Adipocyte (in vitro differentiated cells): ENCODE results near the gene TTLL7.

ENCODE experiments used
- DNase-seq: peaks from one replicate; pipeline ENCODE4 v3.0.0-alpha.2; 2015; ENCODE audit warnings: low read depth
- H3K27me3 ChIP-seq: replicated peaks from 2 replicates; pipeline ENCODE4 v1.7.0; 2013; ENCODE audit warnings: mild to moderate bottlenecking, low read length, moderate library complexity; ENCODE audit not compliant: control insufficient read depth, insufficient read depth
- H3K36me3 ChIP-seq: 2 replicates; pipeline ENCODE4 v1.7.0; 2013; ENCODE audit warnings: low read length, mild to moderate bottlenecking, moderate library complexity; ENCODE audit not compliant: control insufficient read depth, insufficient read depth, severe bottlenecking
- H3K4me1 ChIP-seq: 2 replicates; pipeline ENCODE4 v1.7.0; 2013; ENCODE audit warnings: mild to moderate bottlenecking, low read length, moderate library complexity; ENCODE audit not compliant: control insufficient read depth, insufficient read depth
- H3K4me3 ChIP-seq: 2 replicates; pipeline ENCODE4 v1.7.0; 2013; ENCODE audit warnings: mild to moderate bottlenecking, low read length, moderate library complexity
- H3K9ac ChIP-seq: 2 replicates; pipeline ENCODE4 v1.7.0; 2013; ENCODE audit warnings: mild to moderate bottlenecking, low read length, moderate library complexity
- H3K9me3 ChIP-seq: 2 replicates; pipeline ENCODE4 v1.7.0; 2013; ENCODE audit warnings: mild to moderate bottlenecking, low read length, moderate library complexity; ENCODE audit not compliant: control insufficient read depth

The TTLL7 gene

GRCh38 chr1:84010136-84010535, 11.2 kb upstream of the TTLL7 start:
- Histone ChIP-seq H3K9me3 (no peaks in the 10 kb centered on the region), H3K36me3 (no peaks in the 10 kb centered on the region), H3K9ac (no peak overlapping the region), H3K4me1 (no peaks in the 10 kb centered on the region), H3K27me3 (peaks cover 5% of the 10 kb centered on the region), H3K4me3 (no peak overlapping the region)
- DNase-seq = no peak

DNA sequence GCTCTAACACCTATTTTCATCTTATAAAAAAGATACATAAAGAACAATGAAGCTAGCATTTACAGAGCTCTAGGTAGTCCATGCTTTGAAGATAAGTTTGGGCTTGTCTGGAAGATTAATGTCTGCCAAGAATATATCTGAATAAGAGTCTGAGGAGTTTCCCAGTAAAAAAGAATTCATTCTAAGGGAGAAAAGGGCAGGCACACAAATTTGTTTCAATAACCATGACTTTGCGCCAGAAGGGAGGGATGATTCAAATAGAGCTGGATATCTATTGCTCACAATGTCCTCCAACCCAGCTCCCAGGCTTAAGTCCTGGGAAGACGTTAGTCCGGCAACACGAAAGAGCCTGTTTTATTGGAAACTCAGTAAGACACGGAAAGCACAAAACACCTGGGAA, 9.7 kb upstream of the TTLL7 start:
- Histone ChIP-seq H3K4me3 (no peak overlapping the region), H3K36me3 (no peaks in the 10 kb centered on the region), H3K4me1 (no peaks in the 10 kb centered on the region), H3K27me3 (peaks cover 5% of the 10 kb centered on the region), H3K9me3 (no peaks in the 10 kb centered on the region), H3K9ac (no peak overlapping the region)
- no peak for DNase-seq

GRCh38 chr1:84006591-84006990, 7.7 kb upstream of the TTLL7 start:
- H3K9me3 ChIP-seq = no peaks in the 10 kb centered on the region
- peaks cover 5% of the 10 kb centered on the region for H3K27me3 ChIP-seq
- H3K4me1 ChIP-seq = no peaks in the 10 kb centered on the region
- no peaks in the 10 kb centered on the region for H3K36me3 ChIP-seq
- no peak overlapping the region for H3K4me3 ChIP-seq
- H3K9ac ChIP-seq = no peak overlapping the region
- DNase-seq = no peak

DNA sequence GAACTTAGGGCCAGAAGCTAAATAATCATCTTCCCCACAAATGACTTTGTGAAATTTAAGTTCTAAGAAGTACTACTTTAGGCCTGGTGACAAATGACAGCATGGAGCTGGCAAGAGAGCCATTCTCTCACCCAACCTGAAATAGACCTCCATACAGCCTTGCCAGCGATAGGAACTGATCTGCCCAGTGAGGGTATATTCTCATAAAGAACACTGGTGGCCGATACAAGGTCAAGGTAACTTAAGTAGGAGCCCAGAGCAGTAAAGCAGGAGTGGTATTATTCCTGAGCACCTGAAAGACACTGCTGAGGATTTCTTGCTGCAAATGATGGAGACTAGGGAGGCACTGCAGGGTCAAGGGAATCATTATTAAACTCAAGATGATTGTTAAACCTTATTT, 2.6 kb upstream of the TTLL7 start:
- H3K27me3 ChIP-seq = no peaks in the 10 kb centered on the region
- no peak for DNase-seq
- no peaks in the 10 kb centered on the region for H3K36me3 ChIP-seq
- H3K9me3 ChIP-seq = no peaks in the 10 kb centered on the region
- H3K9ac ChIP-seq = no peak overlapping the region
- H3K4me3 ChIP-seq = no peak overlapping the region
- peaks cover 3% of the 10 kb centered on the region for H3K4me1 ChIP-seq

DNA sequence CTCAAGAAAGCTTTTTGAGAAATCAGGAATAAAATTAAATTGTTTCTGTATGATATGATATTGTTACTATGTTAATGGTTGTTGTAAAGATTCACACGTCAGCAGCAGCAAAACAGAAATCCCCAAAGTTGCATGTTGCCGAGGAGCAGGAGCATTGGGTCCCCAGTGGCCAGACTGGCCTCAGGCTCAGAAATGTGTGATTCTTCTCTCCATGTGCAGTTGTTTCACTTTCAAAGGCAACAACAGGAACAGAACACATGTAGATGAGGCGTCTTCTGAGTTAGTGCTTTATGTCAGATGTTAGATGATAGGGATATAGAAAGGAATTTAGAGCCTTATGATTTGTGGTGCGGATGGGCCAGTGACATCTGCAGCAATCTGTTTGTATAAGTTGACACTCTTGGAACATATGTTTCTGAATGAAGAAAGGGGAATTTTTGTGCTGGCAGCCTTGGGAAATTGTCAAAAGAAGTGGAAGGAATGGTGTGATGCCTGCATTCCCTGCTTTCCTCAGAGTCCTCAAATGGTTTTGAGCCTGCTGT, 2.1 kb upstream of the TTLL7 start:
- no peaks in the 10 kb centered on the region for H3K27me3 ChIP-seq
- DNase-seq = no peak
- H3K36me3 ChIP-seq = no peaks in the 10 kb centered on the region
- no peak overlapping the region for H3K9ac ChIP-seq
- H3K9me3 ChIP-seq = no peaks in the 10 kb centered on the region
- peaks cover 3% of the 10 kb centered on the region for H3K4me1 ChIP-seq
- H3K4me3 ChIP-seq = no peak overlapping the region

DNA sequence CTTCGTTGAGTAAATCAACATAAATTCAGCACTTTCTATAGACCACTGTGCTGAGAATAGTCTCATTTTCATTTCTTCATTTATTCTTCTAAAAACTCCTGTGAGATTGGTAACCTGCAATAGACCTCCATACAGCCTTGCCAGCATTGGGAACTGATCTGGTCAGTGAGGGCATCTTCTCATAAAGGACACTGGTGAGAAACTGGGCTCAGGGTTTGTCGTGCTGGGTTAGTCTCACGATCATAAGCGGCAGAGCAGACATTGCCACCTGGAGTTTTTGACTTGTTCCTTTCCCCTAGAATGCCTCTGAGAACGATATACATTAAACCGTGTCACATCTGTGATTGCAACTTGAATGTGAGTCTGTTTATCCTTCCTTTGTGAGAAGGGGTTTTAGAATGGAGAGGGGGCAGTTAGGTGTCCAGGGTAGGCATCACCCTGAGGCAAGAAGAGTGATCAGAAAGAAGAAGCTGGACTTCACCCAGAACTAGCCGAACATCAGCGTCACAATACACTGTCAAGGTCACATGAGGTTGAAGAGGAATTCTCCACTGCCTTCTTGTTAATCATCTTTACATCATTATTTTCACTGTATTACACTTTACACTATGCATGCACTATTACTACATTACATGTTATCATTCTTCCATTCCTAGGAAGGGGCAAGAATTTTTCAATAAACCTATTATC, 1.4 kb upstream of the TTLL7 start:
- peaks cover 3% of the 10 kb centered on the region for H3K4me1 ChIP-seq
- H3K9me3 ChIP-seq = no peaks in the 10 kb centered on the region
- H3K9ac ChIP-seq = no peak overlapping the region
- no peaks in the 10 kb centered on the region for H3K36me3 ChIP-seq
- no peak overlapping the region for H3K4me3 ChIP-seq
- no peak for DNase-seq
- no peaks in the 10 kb centered on the region for H3K27me3 ChIP-seq

DNA sequence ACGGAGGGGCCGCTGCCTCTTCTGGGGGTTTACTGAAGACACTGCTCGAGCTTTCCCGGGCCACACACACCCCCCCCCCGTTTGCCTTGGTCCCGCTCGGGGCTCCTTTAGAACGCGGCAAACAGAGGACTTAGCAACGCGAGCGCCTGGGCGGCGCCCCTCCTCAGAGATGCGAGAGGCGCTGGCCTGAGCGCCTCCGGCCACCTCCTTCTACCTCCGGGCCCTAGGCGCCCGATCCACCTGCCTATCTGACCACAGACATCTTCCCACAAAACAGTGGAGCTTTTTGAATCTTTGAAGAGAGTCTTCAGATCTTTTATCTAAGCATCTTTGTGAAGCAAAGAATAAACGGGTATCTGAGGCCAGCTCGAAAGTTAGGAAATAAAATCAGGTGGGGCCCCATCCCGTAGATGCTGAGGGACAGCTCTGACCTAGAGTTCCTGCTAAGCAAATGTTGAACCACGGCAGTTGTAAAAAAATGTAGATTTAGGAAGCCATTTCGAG, 436 bp upstream of the TTLL7 start:
- DNase-seq = peak; percentile 90
- no peaks in the 10 kb centered on the region for H3K27me3 ChIP-seq

DNA sequence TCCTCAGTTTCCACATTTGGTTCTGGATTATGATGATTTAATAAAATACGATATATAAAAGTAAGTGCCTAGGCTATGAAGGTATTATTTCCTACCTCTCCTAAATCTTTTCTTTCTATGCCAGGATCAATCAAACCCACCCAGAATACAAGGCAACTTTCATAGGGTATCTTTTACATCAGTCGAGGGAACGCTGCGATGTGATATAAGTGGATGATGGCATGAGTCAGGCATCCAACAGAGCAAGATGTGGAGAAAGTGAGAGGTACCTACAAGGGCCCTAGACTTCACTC, 781 bp downstream of the TTLL7 start:
- Histone ChIP-seq H3K9ac (no peak overlapping the region), H3K9me3 (no peaks in the 10 kb centered on the region), H3K27me3 (no peaks in the 10 kb centered on the region), H3K36me3 (no peaks in the 10 kb centered on the region), H3K4me1 (peaks cover 3% of the 10 kb centered on the region), H3K4me3 (peak overlapping the region; percentile 87)
- DNase-seq = no peak

More for the DNA sequence above, 436 bp upstream of the TTLL7 start:
- H3K4me1 ChIP-seq = peaks cover 3% of the 10 kb centered on the region
- peak overlapping the region; percentile 87 for H3K4me3 ChIP-seq
- H3K36me3 ChIP-seq = no peaks in the 10 kb centered on the region
- H3K9ac ChIP-seq = peak overlapping the region; percentile 90
- no peaks in the 10 kb centered on the region for H3K9me3 ChIP-seq

GRCh38 chr1:83997631-83998030, 1.3 kb downstream of the TTLL7 start:
- peaks cover 3% of the 10 kb centered on the region for H3K4me1 ChIP-seq
- no peak overlapping the region for H3K4me3 ChIP-seq
- no peaks in the 10 kb centered on the region for H3K27me3 ChIP-seq
- no peaks in the 10 kb centered on the region for H3K36me3 ChIP-seq
- H3K9ac ChIP-seq = no peak overlapping the region
- H3K9me3 ChIP-seq = no peaks in the 10 kb centered on the region
- peak; percentile 19 for DNase-seq

DNA sequence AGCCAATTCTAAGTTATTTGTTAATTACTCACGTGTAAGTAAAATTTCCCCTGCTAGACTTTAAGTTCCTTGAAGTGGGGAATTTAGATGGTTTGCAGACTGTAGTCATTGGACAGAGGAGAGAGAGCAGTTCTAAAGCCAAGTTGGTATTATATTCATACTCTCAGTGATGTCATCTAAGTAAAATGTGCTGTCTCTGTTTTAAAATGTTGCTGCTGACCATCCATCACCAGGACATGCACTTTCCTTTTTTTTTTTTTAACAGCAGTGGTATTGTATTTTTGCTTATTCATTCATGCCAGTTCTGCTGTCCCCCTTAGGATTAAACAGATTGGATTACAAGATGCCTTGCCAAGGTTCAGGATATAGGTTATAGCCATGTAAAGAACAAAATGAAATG, 2.3 kb downstream of the TTLL7 start:
- Histone ChIP-seq H3K4me1 (peaks cover 3% of the 10 kb centered on the region), H3K27me3 (no peaks in the 10 kb centered on the region), H3K36me3 (no peaks in the 10 kb centered on the region), H3K9me3 (no peaks in the 10 kb centered on the region), H3K9ac (no peak overlapping the region), H3K4me3 (no peak overlapping the region)
- DNase-seq = peak; percentile 66

GRCh38 chr1:83996191-83996590, 2.7 kb downstream of the TTLL7 start:
- no peaks in the 10 kb centered on the region for H3K36me3 ChIP-seq
- no peaks in the 10 kb centered on the region for H3K9me3 ChIP-seq
- no peak for DNase-seq
- peaks cover 3% of the 10 kb centered on the region for H3K4me1 ChIP-seq
- no peaks in the 10 kb centered on the region for H3K27me3 ChIP-seq
- no peak overlapping the region for H3K9ac ChIP-seq
- H3K4me3 ChIP-seq = no peak overlapping the region

- Histone ChIP-seq H3K9ac (no peak overlapping the region), H3K4me3 (no peak overlapping the region), H3K4me1 (peaks cover 3% of the 10 kb centered on the region), H3K27me3 (no peaks in the 10 kb centered on the region), H3K9me3 (no peaks in the 10 kb centered on the region), H3K36me3 (no peaks in the 10 kb centered on the region)
- no peak for DNase-seq
Observed at GRCh38 chr1:83995649-83996048, 3.3 kb downstream of the TTLL7 start.
